GM06990 (cell line): ENCODE data around the gene TRRAP.

Source experiments
- DNase-seq: peaks from one replicate; pipeline ENCODE4 v3.0.0-alpha.2; 2011; ENCODE audit not compliant: insufficient read length; ENCODE audit errors: extremely low read depth
- H3K27me3 ChIP-seq: replicated peaks from 2 replicates; pipeline ENCODE4 v1.6.0; 2011; ENCODE audit warnings: low read length; ENCODE audit not compliant: control insufficient read depth, insufficient read depth
- H3K36me3 ChIP-seq: 2 replicates; pipeline ENCODE4 v1.5.1; 2011; ENCODE audit warnings: low read length; ENCODE audit not compliant: control insufficient read depth, insufficient read depth
- H3K4me3 ChIP-seq: replicated peaks from 2 replicates; pipeline ENCODE4 v1.5.1; 2011; ENCODE audit warnings: low read depth, mild to moderate bottlenecking, control low read depth, low read length
- TF ChIP-seq, protein P1 (sequence below): IDR thresholded peaks from 2 replicates; pipeline ENCODE4 v1.5.1; 2011; ENCODE audit warnings: low read length, control low read depth, mild to moderate bottlenecking, inconsistent platforms; ENCODE audit not compliant: insufficient read depth, poor library complexity, severe bottlenecking

The TRRAP gene

DNA sequence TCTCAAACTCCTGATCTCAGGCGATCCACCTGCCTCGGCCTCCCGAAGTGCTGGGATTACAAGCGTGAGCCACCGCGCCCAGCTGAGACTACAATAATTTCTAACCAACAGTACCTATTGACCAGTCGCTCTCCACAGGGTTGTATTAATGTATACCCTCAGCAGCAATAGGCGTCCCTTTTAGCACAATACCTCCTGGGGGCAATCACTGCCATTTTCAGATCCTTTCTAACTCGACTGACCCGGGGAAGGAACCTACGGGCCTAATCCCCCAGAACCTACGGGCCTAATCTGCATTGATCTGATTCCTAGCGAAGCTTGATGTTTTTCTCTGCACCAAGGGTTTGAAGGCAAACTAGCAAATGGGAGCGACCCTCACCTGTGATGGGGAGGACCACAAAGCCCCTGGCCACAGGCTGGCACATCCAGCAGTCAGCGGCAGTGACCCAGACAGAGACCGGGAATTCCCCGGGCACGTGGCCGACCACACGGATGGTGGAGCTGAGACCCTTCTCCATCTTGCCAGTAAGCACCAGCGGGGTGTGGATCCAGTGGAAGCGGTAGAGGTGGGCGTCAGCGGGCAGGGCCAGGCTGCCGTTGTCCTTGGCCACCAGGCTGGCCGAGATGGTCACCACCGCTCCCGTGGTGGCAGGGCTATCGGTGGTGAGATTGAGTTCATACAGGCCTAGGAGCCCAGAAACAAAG lies 15.5 kb upstream of the TRRAP start:
- Histone ChIP-seq H3K36me3 (no peaks in the 10 kb centered on the region), H3K4me3 (no peak overlapping the region), H3K27me3 (peaks cover 2% of the 10 kb centered on the region)
- no peak for DNase-seq
- TF ChIP-seq, protein P1, sequence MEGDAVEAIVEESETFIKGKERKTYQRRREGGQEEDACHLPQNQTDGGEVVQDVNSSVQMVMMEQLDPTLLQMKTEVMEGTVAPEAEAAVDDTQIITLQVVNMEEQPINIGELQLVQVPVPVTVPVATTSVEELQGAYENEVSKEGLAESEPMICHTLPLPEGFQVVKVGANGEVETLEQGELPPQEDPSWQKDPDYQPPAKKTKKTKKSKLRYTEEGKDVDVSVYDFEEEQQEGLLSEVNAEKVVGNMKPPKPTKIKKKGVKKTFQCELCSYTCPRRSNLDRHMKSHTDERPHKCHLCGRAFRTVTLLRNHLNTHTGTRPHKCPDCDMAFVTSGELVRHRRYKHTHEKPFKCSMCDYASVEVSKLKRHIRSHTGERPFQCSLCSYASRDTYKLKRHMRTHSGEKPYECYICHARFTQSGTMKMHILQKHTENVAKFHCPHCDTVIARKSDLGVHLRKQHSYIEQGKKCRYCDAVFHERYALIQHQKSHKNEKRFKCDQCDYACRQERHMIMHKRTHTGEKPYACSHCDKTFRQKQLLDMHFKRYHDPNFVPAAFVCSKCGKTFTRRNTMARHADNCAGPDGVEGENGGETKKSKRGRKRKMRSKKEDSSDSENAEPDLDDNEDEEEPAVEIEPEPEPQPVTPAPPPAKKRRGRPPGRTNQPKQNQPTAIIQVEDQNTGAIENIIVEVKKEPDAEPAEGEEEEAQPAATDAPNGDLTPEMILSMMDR, result no peak

DNA sequence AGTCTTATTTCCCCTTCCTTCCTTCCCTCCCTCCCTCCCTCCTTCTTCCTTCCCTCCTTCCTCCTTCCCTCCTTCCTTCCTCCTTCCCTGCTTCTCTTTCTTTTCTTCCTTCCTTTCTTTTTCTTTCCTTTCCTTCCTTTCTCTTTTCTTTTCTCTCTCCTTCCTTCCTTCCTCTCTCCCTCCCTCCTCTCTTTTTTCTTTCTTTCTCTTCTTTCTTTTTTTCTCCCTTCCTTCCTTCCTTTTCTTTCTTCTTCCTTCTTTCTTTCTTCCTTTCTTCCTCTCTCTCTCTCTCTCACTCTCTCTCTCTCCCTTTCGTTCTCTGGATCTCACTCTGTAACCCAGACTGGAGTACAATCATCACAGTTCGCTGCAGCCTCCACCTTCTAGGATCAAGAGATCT lies 14.7 kb upstream of the TRRAP start:
- Histone ChIP-seq H3K36me3 (no peaks in the 10 kb centered on the region), H3K4me3 (no peak overlapping the region), H3K27me3 (peaks cover 2% of the 10 kb centered on the region)
- TF ChIP-seq, protein P1, result no peak
- no peak for DNase-seq

DNA sequence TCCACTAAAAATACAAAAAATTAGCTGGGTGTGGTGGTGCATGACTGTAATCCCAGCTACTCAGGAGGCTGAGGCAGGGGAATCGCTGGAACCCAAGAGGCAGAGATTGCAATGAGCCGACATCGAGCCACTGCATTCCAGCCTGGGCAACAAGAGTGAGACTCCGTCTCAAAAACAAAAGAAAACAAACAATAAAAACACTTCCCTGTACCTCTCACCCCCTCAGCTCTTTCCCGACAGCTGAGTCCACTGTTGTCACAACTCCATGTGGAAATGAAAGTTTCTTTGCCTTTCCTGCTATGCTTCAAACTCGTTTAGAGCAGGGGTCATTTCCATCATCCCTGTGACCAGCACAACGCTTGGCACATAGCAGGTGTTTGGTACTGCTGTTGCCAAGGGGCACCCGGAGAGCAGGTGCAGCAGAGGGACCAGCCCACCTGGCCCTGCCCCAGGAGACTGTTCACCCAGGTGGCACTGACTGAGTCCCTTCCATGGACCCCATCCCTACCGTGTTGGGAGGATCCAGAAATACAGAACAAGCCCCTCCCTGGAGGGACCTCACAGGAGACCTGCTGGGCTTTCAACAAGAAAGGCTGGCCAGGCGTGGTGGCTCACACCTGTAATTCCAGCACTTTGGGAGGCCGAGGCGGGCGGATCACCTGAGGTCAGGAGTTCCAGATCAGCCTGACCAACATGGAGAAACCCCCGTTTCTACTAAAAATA lies 13.4 kb upstream of the TRRAP start:
- H3K4me3 ChIP-seq, result no peak overlapping the region
- no peaks in the 10 kb centered on the region for H3K36me3 ChIP-seq
- no peak for DNase-seq
- peaks cover 4% of the 10 kb centered on the region for H3K27me3 ChIP-seq
- TF ChIP-seq, protein P1, result no peak

DNA sequence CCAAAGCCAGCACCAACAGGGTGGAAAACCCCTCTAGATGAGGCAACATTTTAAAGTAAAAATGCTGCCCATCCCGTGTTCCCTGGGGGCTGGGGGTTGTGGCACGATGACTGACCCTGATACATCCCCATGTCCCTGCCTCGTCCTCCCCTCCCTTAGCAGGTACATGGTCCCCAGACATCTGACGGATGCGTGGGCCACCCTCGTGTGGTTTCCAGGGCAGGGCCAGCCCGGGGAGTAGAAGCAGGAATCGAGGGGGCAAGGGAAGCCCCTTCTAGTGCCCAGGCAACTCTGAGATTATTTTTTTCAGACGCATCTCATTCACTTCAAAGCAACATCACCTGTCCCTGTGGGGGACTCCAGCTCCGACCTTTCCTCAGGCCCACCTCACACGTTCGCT lies 12.0 kb upstream of the TRRAP start:
- TF ChIP-seq, protein P1, result no peak
- Histone ChIP-seq H3K36me3 (no peaks in the 10 kb centered on the region), H3K4me3 (no peak overlapping the region), H3K27me3 (peaks cover 2% of the 10 kb centered on the region; the same call in 1 of the 2 replicates)
- DNase-seq, result no peak

DNA sequence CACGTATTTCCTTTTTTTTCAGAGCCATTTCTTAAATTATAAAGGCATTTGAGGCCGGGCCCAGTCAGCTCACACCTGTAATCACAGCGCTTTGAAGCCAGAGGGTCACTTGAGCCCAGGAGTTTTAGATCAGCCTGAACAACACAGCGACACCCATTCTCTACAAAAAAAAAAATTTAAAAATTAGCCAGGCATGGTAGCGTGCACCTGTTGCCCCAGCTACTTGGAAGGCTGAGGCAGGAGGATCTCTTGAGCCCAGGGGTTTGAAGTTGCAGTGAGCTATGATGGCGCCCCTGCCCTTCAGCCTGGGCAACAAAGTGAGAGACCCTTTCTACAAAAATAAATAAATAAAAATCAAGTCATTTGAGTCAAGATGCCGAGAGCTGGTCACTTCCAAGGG lies 11.6 kb upstream of the TRRAP start:
- H3K4me3 ChIP-seq, result no peak overlapping the region
- H3K36me3 ChIP-seq, result no peaks in the 10 kb centered on the region
- TF ChIP-seq, protein P1, result no peak
- DNase-seq, result no peak
- peaks cover 2% of the 10 kb centered on the region; the same call in 1 of the 2 replicates for H3K27me3 ChIP-seq
